HG02759 (cell line): Measurements from ENCODE around the gene RIT2.
"Not testable (repeated sequence)": the region's sequence is repeated elsewhere in the genome, so short reads cannot be mapped to it uniquely, and the experiment has no call there.

ENCODE experiments used
- ATAC-seq: cut with Tn5 transposase; IDR thresholded peaks from one replicate; pipeline ENCODE4 v1.9.1; 2021; ENCODE audit warnings: mild to moderate bottlenecking, moderate library complexity; ENCODE audit not compliant: unreplicated experiment

Gene RIT2

DNA sequence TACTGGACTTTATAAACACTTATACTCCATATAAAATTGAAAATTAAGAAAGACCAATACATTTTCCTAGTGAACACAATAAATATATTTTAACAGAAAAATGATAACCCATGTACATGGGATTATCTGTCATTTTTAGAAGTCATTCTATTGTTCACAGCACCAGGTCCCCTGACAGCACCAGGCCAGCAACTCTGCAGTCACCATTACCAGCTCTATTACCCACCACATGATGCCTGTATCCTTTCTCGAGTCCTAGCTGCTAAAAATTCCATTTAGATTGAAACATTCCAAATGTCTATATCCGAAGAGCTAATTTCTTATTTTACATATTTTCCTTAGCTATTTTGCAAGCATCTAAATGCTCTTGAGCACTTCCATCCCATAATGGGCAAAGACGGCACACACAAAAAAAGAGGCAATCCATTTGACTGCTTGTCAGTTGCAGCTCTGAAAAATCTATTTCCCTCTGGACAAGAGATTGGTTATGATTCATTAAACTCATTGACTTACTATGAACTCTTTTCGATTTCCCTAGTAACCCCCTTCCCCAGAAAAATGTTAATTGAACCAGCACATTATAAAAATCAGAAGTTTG, 336.9 kb downstream of the RIT2 start:
- ATAC-seq, result no peak

- ATAC-seq, result no peak
These were observed 337.5 kb downstream of the RIT2 start for GRCh38 chr18:42778024-42778423.

GRCh38 chr18:42773870-42774269, 341.6 kb downstream of the RIT2 start:
- no peak for ATAC-seq

- ATAC-seq, result no peak
These were observed 343.5 kb downstream of the RIT2 start for GRCh38 chr18:42771936-42772335.

- ATAC-seq, result no peak
These were observed 350.2 kb downstream of the RIT2 start for GRCh38 chr18:42765302-42765701.

DNA sequence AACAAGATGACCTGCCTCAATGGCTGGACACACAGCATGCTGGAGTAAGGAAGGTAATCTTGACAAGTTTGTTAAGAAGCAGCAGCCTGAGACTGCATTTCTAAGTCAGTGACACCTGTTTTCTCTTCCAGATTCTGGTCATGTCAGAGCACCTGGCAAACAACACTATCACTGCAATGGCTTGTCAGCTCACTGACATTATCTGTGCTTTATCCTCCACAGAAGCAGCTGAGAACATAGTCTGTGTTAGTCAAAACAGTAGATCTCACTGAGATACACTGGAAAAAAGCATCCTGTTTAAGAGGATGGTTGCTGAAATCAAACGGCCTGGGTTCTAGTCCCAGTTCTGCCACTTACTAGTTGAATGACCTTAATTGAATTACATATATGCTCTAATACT, 355.2 kb downstream of the RIT2 start:
- ATAC-seq, result no peak

DNA sequence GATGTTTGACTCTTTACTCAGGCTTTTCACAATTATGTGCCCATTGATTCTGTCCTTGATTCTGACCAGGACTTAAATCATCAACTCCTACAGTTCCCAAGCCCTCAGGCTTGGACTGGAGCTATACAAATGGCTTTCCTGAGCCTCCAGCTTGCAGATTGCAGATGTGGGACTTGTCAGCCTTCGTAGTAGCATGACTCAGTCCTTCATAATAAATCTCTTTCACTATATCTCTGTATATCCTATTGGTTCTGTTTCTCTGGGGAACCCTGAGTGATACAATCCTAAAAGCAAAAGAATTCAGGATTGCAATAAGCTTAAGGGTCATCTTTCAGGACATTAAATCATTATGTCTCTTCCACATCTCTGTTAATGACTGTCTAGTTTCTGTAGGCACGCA, 356.6 kb downstream of the RIT2 start:
- ATAC-seq, result no peak

- no peak for ATAC-seq
These were observed 359.3 kb downstream of the RIT2 start for GRCh38 chr18:42756214-42756613.

DNA sequence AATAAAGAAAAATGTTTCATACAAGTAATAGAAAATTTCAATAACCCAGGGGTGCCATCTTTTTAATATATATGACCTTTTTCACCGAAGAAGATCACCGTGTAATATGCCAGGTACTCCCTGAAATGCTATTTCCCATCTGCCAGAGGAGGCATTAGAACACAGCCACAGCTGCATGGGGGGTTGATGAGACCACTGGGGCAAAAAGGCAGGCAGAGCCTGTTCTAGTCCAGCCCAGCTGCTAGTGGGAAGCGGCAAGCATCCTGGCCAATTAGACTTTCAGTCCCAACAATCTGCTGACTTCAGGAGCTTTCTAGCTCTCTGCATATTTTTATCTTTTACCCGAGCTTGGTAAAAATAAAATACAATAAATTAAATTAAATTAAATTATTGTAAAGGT, 362.6 kb downstream of the RIT2 start:
- ATAC-seq, result no peak

GRCh38 chr18:42746794-42747193, 368.7 kb downstream of the RIT2 start:
- no peak for ATAC-seq

DNA sequence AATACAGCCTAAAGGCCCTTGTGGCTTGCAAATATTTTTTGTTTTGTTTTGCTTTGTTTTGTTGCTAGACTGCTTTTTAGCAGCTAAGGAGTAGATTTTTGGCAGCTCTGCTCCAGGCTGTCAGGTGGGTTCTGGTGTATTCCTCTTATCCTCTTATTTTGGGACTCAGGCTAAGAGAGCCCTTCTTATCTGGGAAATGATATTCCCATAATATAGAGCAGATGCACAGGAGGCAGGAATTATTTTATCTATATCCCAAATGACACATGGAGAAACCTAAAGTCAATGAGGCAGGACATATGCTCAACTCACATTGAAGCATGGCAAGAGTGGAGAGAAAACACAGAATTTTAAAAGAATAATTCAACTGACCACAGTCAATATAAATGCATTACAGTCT, 369.6 kb downstream of the RIT2 start:
- ATAC-seq, result no peak

- no peak for ATAC-seq
These were observed 370.3 kb downstream of the RIT2 start for GRCh38 chr18:42745171-42745570.

- ATAC-seq, result no peak
These were observed 371.9 kb downstream of the RIT2 start for GRCh38 chr18:42743373-42744138.

DNA sequence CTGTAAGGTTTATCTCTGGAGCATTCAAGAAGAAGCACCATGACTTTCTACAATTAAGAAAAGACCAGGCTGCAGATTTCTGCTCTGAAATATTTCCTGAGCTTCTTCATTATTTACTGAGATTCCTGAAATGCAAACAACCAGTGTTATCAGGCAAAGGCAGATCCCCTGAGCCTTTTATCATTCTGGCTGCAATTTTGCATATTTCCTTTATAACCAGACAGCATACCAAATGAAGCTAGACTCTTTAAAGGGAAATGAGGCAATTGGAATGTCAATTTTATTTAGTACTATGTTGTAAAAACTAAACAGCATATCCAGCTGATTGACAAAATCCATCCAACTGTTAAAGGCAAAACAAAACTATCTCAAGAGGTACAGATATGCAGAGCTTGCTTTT, 372.5 kb downstream of the RIT2 start:
- no peak for ATAC-seq

DNA sequence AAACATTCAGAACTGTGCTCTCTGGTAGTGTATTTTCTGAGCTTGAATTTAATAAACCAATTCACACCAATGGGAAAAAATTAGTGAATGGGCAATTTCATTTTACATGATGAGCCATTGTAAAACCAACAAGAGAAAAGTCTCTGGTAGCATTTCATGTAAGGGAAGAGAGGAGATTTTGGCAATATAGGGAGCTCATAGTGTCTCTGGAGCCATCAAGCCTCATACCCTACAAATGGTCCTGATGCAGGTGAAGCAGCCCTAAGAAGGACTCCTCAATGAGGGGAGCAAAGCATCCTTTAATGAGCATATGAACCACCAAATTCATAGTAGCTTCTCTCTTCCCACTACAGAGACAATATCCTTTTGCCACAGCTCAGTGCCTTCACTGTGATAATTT, 373.0 kb downstream of the RIT2 start:
- ATAC-seq, result no peak

- not testable (repeated sequence) for ATAC-seq
These were observed 373.6 kb downstream of the RIT2 start for GRCh38 chr18:42741805-42742347.

DNA sequence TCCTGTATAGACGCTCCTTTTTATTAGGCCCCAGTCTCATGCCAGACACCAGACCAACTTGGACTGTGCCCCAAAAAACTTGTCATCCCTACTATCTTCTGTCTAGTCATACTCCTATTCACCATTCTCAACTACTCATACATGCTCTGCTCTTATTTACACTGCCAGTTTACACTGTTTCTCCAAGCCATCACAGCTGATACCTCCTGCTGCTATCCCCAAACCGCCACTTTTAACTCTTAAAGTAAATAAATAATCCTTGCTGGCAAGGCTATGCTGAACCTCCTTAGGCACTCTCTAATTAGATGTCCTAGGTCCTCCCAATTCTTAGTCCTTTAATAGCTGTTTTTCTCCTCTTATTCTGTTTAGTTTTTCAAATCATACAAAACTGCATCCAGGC, 374.2 kb downstream of the RIT2 start:
- ATAC-seq, result not testable (repeated sequence)

DNA sequence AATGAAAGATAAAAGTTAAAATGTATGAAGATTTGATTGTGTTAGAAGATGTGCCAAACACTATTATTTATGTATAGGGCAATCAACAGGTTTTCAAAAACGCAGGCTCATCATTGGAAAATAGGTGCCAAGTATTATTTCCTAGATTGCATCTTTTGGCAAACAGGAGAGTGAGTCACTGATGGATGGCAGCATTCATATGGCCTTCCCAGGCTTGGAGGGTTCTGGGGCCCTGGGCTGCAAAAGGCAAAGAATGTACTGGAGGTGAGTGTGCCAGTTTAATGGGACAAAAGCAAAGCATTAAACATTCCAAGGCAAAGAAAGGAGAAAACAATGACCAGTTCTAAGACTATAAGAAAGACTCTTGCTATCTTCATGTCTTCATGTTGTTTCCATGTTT, 379.4 kb downstream of the RIT2 start:
- no peak for ATAC-seq

DNA sequence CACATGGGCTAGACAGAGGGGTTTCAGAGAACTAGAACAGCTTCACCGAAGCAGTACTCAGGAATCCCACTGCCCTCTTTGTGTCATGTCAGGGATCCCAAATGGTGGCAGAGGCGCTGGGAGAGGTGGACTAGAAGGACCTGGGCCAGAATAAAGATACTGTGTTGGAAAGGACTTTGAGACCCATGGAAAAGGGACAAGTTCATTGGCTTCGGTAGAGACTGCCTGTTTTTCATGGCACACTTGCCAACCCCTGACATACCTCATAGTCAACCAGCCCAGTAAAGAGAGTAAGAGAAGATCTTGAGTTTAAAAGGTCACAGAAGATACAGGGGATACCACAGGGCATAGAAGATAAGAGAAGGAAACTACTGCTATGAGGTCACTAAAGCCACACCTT, 381.0 kb downstream of the RIT2 start:
- ATAC-seq, result no peak

- ATAC-seq, result no peak
These were observed 385.2 kb downstream of the RIT2 start for GRCh38 chr18:42730272-42730671.

- ATAC-seq, result no peak
These were observed 396.3 kb downstream of the RIT2 start for GRCh38 chr18:42719221-42719620.

GRCh38 chr18:42712065-42712464, 403.4 kb downstream of the RIT2 start:
- ATAC-seq, result no peak
